ENCODE data around the gene GEMIN4.

The GEMIN4 gene

GRCh38 chr17:732902-733720, 19.0 kb downstream of the GEMIN4 start:
- H3K36me3 ChIP-seq (ENCODE audit: control insufficient read depth, insufficient read depth, low read length) = peaks cover 6% of the 10 kb centered on the region
- H3K27me3 ChIP-seq (ENCODE audit: control insufficient read depth, insufficient read depth, low read length) = peaks cover 7% of the 10 kb centered on the region
- H3K4me3 ChIP-seq (ENCODE audit: low read depth, low read length) = peak overlapping the region; percentile 76
- peak overlapping the region; percentile 60 for H3K9ac ChIP-seq (ENCODE audit: low read depth, low read length)
- H3K4me1 ChIP-seq (ENCODE audit: control insufficient read depth, insufficient read depth, low read length) = peaks cover 5% of the 10 kb centered on the region
- no peaks in the 10 kb centered on the region for H3K9me3 ChIP-seq (ENCODE audit: control insufficient read depth, insufficient read depth, low read length)

- H3K9ac ChIP-seq (ENCODE audit: low read depth, low read length) = peak within 1 kb of the TSS; percentile 73
- peaks cover 2% of the 10 kb centered on the region for H3K36me3 ChIP-seq (ENCODE audit: control insufficient read depth, insufficient read depth, low read length)
- H3K9me3 ChIP-seq (ENCODE audit: control insufficient read depth, insufficient read depth, low read length) = no peaks in the 10 kb centered on the region
- peaks cover 5% of the 10 kb centered on the region for H3K4me1 ChIP-seq (ENCODE audit: control insufficient read depth, insufficient read depth, low read length)
- peak within 1 kb of the TSS; percentile 76 for H3K4me3 ChIP-seq (ENCODE audit: low read depth, low read length)
- peaks cover 7% of the 10 kb centered on the region for H3K27me3 ChIP-seq (ENCODE audit: control insufficient read depth, insufficient read depth, low read length)
Observed at GRCh38 chr17:732067-732901, 19.8 kb downstream of the GEMIN4 start, which contains the start of gene TLCD3A. Gene TLCD3A (plus strand): TSS chr17:732596. CDS start chr17:732648, 52 bp downstream.

- Histone ChIP-seq H3K4me3 (ENCODE audit: low read depth, low read length) (peak overlapping the region; percentile 63), H3K9ac (ENCODE audit: low read depth, low read length) (peak overlapping the region; percentile 73), H3K36me3 (ENCODE audit: control insufficient read depth, insufficient read depth, low read length) (peaks cover 2% of the 10 kb centered on the region), H3K27me3 (ENCODE audit: control insufficient read depth, insufficient read depth, low read length) (peaks cover 7% of the 10 kb centered on the region), H3K4me1 (ENCODE audit: control insufficient read depth, insufficient read depth, low read length) (peaks cover 6% of the 10 kb centered on the region), H3K9me3 (ENCODE audit: control insufficient read depth, insufficient read depth, low read length) (no peaks in the 10 kb centered on the region)
Observed at GRCh38 chr17:731644-732066, 20.4 kb downstream of the GEMIN4 start.

GRCh38 chr17:728911-729310, 23.2 kb downstream of the GEMIN4 start:
- Histone ChIP-seq H3K4me3 (ENCODE audit: low read depth, low read length) (no peak overlapping the region), H3K27me3 (ENCODE audit: control insufficient read depth, insufficient read depth, low read length) (peaks cover 7% of the 10 kb centered on the region), H3K4me1 (ENCODE audit: control insufficient read depth, insufficient read depth, low read length) (peaks cover 13% of the 10 kb centered on the region), H3K9me3 (ENCODE audit: control insufficient read depth, insufficient read depth, low read length) (no peaks in the 10 kb centered on the region), H3K36me3 (ENCODE audit: control insufficient read depth, insufficient read depth, low read length) (no peaks in the 10 kb centered on the region), H3K9ac (ENCODE audit: low read depth, low read length) (no peak overlapping the region)

- Histone ChIP-seq H3K9ac (ENCODE audit: low read depth, low read length) (no peak overlapping the region), H3K9me3 (ENCODE audit: control insufficient read depth, insufficient read depth, low read length) (no peaks in the 10 kb centered on the region), H3K4me3 (ENCODE audit: low read depth, low read length) (peak overlapping the region; percentile 20), H3K27me3 (ENCODE audit: control insufficient read depth, insufficient read depth, low read length) (no peaks in the 10 kb centered on the region), H3K36me3 (ENCODE audit: control insufficient read depth, insufficient read depth, low read length) (no peaks in the 10 kb centered on the region), H3K4me1 (ENCODE audit: control insufficient read depth, insufficient read depth, low read length) (peaks cover 8% of the 10 kb centered on the region)
Observed at GRCh38 chr17:726271-726919, 25.7 kb downstream of the GEMIN4 start.

- Histone ChIP-seq H3K27me3 (ENCODE audit: control insufficient read depth, insufficient read depth, low read length) (no peaks in the 10 kb centered on the region), H3K4me1 (ENCODE audit: control insufficient read depth, insufficient read depth, low read length) (peaks cover 8% of the 10 kb centered on the region), H3K4me3 (ENCODE audit: low read depth, low read length) (no peak overlapping the region)
Observed at GRCh38 chr17:725746-726145, 26.3 kb downstream of the GEMIN4 start.

GRCh38 chr17:725084-725483, 27.0 kb downstream of the GEMIN4 start:
- Histone ChIP-seq H3K27me3 (ENCODE audit: control insufficient read depth, insufficient read depth, low read length) (no peaks in the 10 kb centered on the region), H3K4me1 (ENCODE audit: control insufficient read depth, insufficient read depth, low read length) (peaks cover 8% of the 10 kb centered on the region), H3K9me3 (ENCODE audit: control insufficient read depth, insufficient read depth, low read length) (no peaks in the 10 kb centered on the region), H3K36me3 (ENCODE audit: control insufficient read depth, insufficient read depth, low read length) (no peaks in the 10 kb centered on the region), H3K9ac (ENCODE audit: low read depth, low read length) (no peak overlapping the region), H3K4me3 (ENCODE audit: low read depth, low read length) (no peak overlapping the region)

More at GRCh38 chr17:725746-726145, 26.3 kb downstream of the GEMIN4 start:
- Histone ChIP-seq H3K9ac (ENCODE audit: low read depth, low read length) (no peak overlapping the region), H3K9me3 (ENCODE audit: control insufficient read depth, insufficient read depth, low read length) (no peaks in the 10 kb centered on the region), H3K36me3 (ENCODE audit: control insufficient read depth, insufficient read depth, low read length) (no peaks in the 10 kb centered on the region)

- Histone ChIP-seq H3K36me3 (ENCODE audit: control insufficient read depth, insufficient read depth, low read length) (no peaks in the 10 kb centered on the region), H3K27me3 (ENCODE audit: control insufficient read depth, insufficient read depth, low read length) (no peaks in the 10 kb centered on the region), H3K4me1 (ENCODE audit: control insufficient read depth, insufficient read depth, low read length) (peaks cover 6% of the 10 kb centered on the region), H3K9me3 (ENCODE audit: control insufficient read depth, insufficient read depth, low read length) (no peaks in the 10 kb centered on the region), H3K9ac (ENCODE audit: low read depth, low read length) (no peak overlapping the region), H3K4me3 (ENCODE audit: low read depth, low read length) (no peak overlapping the region)
Observed at GRCh38 chr17:721540-721937, 30.5 kb downstream of the GEMIN4 start.

- H3K9ac ChIP-seq (ENCODE audit: low read depth, low read length) = no peak overlapping the region
- no peak overlapping the region for H3K4me3 ChIP-seq (ENCODE audit: low read depth, low read length)
- H3K36me3 ChIP-seq (ENCODE audit: control insufficient read depth, insufficient read depth, low read length) = no peaks in the 10 kb centered on the region
- H3K27me3 ChIP-seq (ENCODE audit: control insufficient read depth, insufficient read depth, low read length) = no peaks in the 10 kb centered on the region
- no peaks in the 10 kb centered on the region for H3K9me3 ChIP-seq (ENCODE audit: control insufficient read depth, insufficient read depth, low read length)
- H3K4me1 ChIP-seq (ENCODE audit: control insufficient read depth, insufficient read depth, low read length) = no peaks in the 10 kb centered on the region
Observed at GRCh38 chr17:720706-721539, 31.1 kb downstream of the GEMIN4 start.

- H3K36me3 ChIP-seq (ENCODE audit: control insufficient read depth, insufficient read depth, low read length) = no peaks in the 10 kb centered on the region
- H3K9ac ChIP-seq (ENCODE audit: low read depth, low read length) = no peak overlapping the region
- H3K4me3 ChIP-seq (ENCODE audit: low read depth, low read length) = no peak overlapping the region
- no peaks in the 10 kb centered on the region for H3K4me1 ChIP-seq (ENCODE audit: control insufficient read depth, insufficient read depth, low read length)
- H3K27me3 ChIP-seq (ENCODE audit: control insufficient read depth, insufficient read depth, low read length) = no peaks in the 10 kb centered on the region
- H3K9me3 ChIP-seq (ENCODE audit: control insufficient read depth, insufficient read depth, low read length) = no peaks in the 10 kb centered on the region
Observed at GRCh38 chr17:718075-718474, 34.0 kb downstream of the GEMIN4 start.

GRCh38 chr17:708132-708531, 43.9 kb downstream of the GEMIN4 start:
- H3K4me3 ChIP-seq (ENCODE audit: low read depth, low read length) = no peak overlapping the region
- H3K4me1 ChIP-seq (ENCODE audit: control insufficient read depth, insufficient read depth, low read length) = no peaks in the 10 kb centered on the region
- no peak overlapping the region for H3K9ac ChIP-seq (ENCODE audit: low read depth, low read length)
- H3K27me3 ChIP-seq (ENCODE audit: control insufficient read depth, insufficient read depth, low read length) = no peaks in the 10 kb centered on the region
- peaks cover 10% of the 10 kb centered on the region for H3K36me3 ChIP-seq (ENCODE audit: control insufficient read depth, insufficient read depth, low read length)
- no peaks in the 10 kb centered on the region for H3K9me3 ChIP-seq (ENCODE audit: control insufficient read depth, insufficient read depth, low read length)
